ENCODE results near the gene ITPR2.

ITPR2 gene

GRCh38 chr12:26691234-26691970 is 141.6 kb downstream of the ITPR2 start:
- DNase-seq (ENCODE audit: low read depth), result peak; percentile 96

DNA sequence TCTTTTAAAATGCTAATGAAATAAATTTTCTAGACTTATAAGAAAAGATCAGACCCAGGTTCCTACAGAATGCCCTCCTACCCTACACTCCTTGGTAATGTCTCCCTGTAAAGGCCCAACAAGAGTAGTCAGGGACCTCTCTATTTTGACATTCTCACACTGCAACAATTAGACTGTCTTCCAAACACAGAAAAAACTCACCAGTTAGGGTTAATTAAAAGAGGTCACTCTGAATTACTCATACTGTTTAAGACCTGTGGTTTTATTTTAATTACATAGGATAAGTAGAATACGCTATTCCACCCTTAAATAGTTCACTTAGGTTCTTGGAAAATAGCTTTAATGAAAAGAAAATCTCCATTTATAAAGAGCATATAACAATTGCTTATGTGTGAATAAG is 142.4 kb downstream of the ITPR2 start:
- no peak overlapping the region for H3K4me3 ChIP-seq (ENCODE audit: control insufficient read depth, low read depth, low read length)
- TF ChIP-seq, protein P1, sequence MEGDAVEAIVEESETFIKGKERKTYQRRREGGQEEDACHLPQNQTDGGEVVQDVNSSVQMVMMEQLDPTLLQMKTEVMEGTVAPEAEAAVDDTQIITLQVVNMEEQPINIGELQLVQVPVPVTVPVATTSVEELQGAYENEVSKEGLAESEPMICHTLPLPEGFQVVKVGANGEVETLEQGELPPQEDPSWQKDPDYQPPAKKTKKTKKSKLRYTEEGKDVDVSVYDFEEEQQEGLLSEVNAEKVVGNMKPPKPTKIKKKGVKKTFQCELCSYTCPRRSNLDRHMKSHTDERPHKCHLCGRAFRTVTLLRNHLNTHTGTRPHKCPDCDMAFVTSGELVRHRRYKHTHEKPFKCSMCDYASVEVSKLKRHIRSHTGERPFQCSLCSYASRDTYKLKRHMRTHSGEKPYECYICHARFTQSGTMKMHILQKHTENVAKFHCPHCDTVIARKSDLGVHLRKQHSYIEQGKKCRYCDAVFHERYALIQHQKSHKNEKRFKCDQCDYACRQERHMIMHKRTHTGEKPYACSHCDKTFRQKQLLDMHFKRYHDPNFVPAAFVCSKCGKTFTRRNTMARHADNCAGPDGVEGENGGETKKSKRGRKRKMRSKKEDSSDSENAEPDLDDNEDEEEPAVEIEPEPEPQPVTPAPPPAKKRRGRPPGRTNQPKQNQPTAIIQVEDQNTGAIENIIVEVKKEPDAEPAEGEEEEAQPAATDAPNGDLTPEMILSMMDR (conservative IDR thresholded peaks at IDR 0.05; ENCODE audit: control insufficient read depth, insufficient read depth, low read depth, low read length), result no peak
- DNase-seq (ENCODE audit: low read depth), result no peak

More at GRCh38 chr12:26691234-26691970, 141.6 kb downstream of the ITPR2 start:
- TF ChIP-seq, protein P1 (conservative IDR thresholded peaks at IDR 0.05; ENCODE audit: control insufficient read depth, insufficient read depth, low read depth, low read length), result no peak
- no peak overlapping the region for H3K4me3 ChIP-seq (ENCODE audit: control insufficient read depth, low read depth, low read length)

DNA sequence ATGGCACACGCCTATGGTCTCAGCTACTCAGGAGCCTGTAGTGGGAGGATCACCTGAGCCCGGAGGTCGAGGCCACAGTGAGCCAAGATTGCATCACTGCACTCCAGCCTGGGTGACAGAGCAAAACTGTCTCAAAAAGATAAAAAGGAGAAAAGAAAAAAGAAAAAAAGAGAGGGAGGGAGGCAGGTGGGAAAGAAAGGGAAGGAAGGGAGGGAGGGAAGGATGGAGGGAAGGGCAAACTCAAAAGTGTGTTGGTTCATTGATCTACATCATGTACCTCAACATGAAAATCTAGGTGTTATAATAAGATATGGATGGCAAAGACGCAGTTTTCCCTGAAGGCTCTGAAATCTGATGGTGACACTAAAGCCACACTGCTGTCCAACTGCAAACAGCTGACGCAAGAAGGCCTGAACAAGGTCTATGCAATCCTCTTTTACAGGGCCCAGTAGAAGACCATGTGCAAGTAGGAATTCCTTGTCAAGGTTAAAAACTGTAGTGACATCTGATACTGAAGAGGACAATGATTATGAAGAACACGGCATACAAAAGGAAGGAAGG is 143.6 kb downstream of the ITPR2 start:
- DNase-seq (ENCODE audit: low read depth), result no peak
- no peak overlapping the region for H3K4me3 ChIP-seq (ENCODE audit: control insufficient read depth, low read depth, low read length)
- TF ChIP-seq, protein P1 (conservative IDR thresholded peaks at IDR 0.05; ENCODE audit: control insufficient read depth, insufficient read depth, low read depth, low read length), result no peak

DNA sequence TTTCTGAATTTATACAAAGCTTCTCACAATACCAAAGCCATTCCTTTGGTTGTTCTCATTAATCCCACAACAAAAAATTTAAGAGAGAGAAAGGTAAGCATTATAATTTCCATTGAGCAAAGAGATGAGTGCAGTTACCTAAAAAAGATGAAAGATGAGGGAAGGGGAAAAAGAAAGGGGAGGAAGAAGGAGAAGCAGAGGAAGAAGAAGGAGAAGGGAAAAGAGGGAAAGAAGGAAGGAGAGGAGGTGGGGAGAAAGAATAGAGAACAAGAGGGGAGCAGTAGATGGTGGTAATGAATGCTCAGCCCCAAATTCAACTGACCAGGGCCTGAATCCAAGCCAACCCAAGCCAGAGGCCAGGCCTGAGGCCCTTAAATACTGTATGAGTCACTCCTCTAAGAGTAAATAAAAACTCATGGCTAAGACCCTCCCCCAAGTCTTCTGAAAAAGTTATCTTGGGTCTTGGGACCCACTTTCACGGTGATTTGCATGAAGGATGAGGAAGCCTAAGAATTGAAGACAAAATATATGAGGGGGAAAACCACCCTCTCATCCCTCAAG is 144.6 kb downstream of the ITPR2 start:
- no peak for DNase-seq (ENCODE audit: low read depth)
- TF ChIP-seq, protein P1 (conservative IDR thresholded peaks at IDR 0.05; ENCODE audit: control insufficient read depth, insufficient read depth, low read depth, low read length), result no peak
- H3K4me3 ChIP-seq (ENCODE audit: control insufficient read depth, low read depth, low read length), result no peak overlapping the region

- no peak for DNase-seq (ENCODE audit: low read depth)
- H3K4me3 ChIP-seq (ENCODE audit: control insufficient read depth, low read depth, low read length), result no peak overlapping the region
- TF ChIP-seq, protein P1 (conservative IDR thresholded peaks at IDR 0.05; ENCODE audit: control insufficient read depth, insufficient read depth, low read depth, low read length), result no peak
Observed at GRCh38 chr12:26686408-26686807, 146.6 kb downstream of the ITPR2 start.

DNA sequence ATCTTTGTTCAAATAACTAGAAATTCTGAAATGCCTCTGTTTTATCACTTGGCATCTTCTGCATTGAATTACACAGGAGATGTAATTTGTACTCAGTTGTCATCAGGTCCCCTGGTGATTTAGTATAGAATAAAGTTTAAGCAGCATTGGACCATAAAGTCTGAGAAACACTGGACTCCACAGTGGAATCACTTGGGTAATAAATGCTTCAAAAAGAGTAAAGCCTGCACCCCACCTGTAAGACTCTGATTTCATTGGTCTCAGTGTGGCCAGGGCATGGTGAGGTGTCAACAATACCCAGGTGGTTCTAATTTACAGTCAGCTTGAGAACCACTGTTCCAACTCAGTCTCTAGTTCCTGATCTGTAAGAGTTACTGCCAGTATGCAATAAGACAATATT is 148.9 kb downstream of the ITPR2 start:
- H3K4me3 ChIP-seq (ENCODE audit: control insufficient read depth, low read depth, low read length), result no peak overlapping the region
- no peak for DNase-seq (ENCODE audit: low read depth)
- TF ChIP-seq, protein P1 (conservative IDR thresholded peaks at IDR 0.05; ENCODE audit: control insufficient read depth, insufficient read depth, low read depth, low read length), result no peak

Measured in fibroblast of mammary gland (primary cell).